ENCODE measurements around the gene FGD3. TPM values are rescaled to one million over a fixed set of nuclear protein-coding genes. Genes with fewer than 3 reads are reported as not detected.

Gene FGD3
- polyA plus RNA-seq, 1 donor (not counting 4 experiments of a cell fraction or from before 2014, with no cell fraction given) = 0.21 TPM

DNA sequence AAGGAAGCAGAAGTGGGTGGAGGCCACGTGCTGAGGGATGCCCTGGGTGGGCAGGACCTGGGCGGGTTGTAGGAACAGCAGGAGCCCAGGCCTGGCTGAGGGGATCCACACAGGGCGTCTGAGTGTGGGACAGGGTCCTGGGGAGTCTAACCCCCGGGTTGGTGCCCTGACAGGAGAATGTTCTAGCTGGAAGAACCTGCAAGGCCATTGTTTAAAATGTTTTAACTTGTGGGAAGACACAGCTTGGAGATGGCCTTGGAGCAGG lies 77.3 kb downstream of the FGD3 start:
- no peaks in the 10 kb centered on the region for H3K4me1 ChIP-seq (ENCODE audit: control insufficient read depth, extremely low read depth, insufficient read depth, low read length)
- H3K4me2 ChIP-seq (ENCODE audit: control insufficient read depth, extremely low read depth, insufficient read depth, low read depth, low read length) = no peak overlapping the region
- DNase-seq (ENCODE audit: low read depth, low spot score) (no peak), FAIRE-seq (no peak)
- H3K36me3 ChIP-seq (ENCODE audit: control insufficient read depth in 2 of 2, extremely low read depth in 1 of 2, insufficient read depth in 2 of 2, low read length in 2 of 2) = no peaks in the 10 kb centered on the region
- H3K9me3 ChIP-seq (ENCODE audit: control insufficient read depth, low read depth, low read length) = no peaks in the 10 kb centered on the region
- H3K9ac ChIP-seq (ENCODE audit: control insufficient read depth, extremely low read depth, insufficient read depth, low read length) = no peak overlapping the region
- H3K27me3 ChIP-seq (ENCODE audit: control insufficient read depth, extremely low read depth, insufficient read depth, low read length) = peaks cover 1% of the 10 kb centered on the region
- H3K9me1 ChIP-seq (ENCODE audit: control insufficient read depth, extremely low read depth, insufficient read depth, low read length) = no peaks in the 10 kb centered on the region
- dilution Hi-C loops (cut with MboI; ENCODE audit: extremely low pct_ligation_motif_present, low sequenced_read_pairs) = no loop called here
- no peak overlapping the region for H3K27ac ChIP-seq (ENCODE audit: control insufficient read depth, insufficient read depth, low read length)
- H2AFZ ChIP-seq (ENCODE audit: control insufficient read depth, low read length) = no peak overlapping the region
- H3K79me2 ChIP-seq (ENCODE audit: control insufficient read depth, insufficient read depth, low read length) = no peaks in the 10 kb centered on the region
- H4K20me1 ChIP-seq (ENCODE audit: control insufficient read depth, extremely low read depth, insufficient read depth, low read length) = no peaks in the 10 kb centered on the region
- H3K4me3 ChIP-seq (ENCODE audit: control insufficient read depth in 2 of 3, extremely low read depth in 1 of 3, insufficient read depth in 2 of 3, low read depth in 1 of 3, low read length in 3 of 3) = no peak overlapping the region
- no peak for TF ChIP-seq EZH2 (IDR thresholded peaks at IDR 0.05; ENCODE audit: low read length)
- TF ChIP-seq, protein P1, sequence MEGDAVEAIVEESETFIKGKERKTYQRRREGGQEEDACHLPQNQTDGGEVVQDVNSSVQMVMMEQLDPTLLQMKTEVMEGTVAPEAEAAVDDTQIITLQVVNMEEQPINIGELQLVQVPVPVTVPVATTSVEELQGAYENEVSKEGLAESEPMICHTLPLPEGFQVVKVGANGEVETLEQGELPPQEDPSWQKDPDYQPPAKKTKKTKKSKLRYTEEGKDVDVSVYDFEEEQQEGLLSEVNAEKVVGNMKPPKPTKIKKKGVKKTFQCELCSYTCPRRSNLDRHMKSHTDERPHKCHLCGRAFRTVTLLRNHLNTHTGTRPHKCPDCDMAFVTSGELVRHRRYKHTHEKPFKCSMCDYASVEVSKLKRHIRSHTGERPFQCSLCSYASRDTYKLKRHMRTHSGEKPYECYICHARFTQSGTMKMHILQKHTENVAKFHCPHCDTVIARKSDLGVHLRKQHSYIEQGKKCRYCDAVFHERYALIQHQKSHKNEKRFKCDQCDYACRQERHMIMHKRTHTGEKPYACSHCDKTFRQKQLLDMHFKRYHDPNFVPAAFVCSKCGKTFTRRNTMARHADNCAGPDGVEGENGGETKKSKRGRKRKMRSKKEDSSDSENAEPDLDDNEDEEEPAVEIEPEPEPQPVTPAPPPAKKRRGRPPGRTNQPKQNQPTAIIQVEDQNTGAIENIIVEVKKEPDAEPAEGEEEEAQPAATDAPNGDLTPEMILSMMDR (optimal IDR thresholded peaks at IDR 0.05 in 1 of 3, IDR thresholded peaks at IDR 0.05 in 1 of 3, conservative IDR thresholded peaks at IDR 0.05 in 1 of 3; ENCODE audit: extremely low read depth in 1 of 3, insufficient read depth in 2 of 3, low read length in 3 of 3) = no peak

DNA sequence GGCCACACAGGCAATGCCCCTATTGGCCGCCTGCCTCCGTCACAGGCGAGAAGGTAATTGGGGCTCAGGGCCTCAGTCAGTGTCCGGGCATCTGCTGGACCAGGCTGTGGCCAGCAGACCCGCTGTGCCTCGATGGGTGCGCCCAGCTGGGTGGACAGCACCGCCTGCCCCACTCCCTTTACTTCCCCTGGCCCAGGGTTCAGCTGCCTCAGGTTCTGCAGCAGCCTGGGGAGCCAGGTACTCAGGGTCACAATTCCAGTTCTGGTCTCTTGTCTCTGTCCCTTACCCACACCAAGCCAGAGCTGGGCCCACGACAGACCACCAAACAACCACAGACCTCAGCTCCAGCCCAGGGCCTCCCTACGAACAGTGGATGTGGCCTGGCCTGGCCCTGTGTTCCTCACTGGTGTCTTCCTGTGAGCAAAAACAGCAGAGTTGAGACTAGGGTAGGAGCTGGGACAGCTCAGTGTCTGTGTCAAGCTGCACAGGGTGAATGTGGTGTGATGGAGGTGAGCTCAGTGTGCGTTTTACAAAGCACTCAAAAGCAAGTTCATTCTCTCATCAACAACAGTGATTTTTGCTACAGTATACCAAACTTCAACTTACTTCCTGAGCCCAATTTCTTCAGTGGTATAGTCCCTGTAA lies 77.8 kb downstream of the FGD3 start:
- Histone ChIP-seq H3K9me3 (ENCODE audit: control insufficient read depth, low read depth, low read length) (no peaks in the 10 kb centered on the region), H3K4me3 (ENCODE audit: control insufficient read depth in 2 of 3, extremely low read depth in 1 of 3, insufficient read depth in 2 of 3, low read depth in 1 of 3, low read length in 3 of 3) (no peak overlapping the region), H3K27me3 (ENCODE audit: control insufficient read depth, extremely low read depth, insufficient read depth, low read length) (peaks cover 5% of the 10 kb centered on the region), H2AFZ (ENCODE audit: control insufficient read depth, low read length) (no peak overlapping the region), H3K4me1 (ENCODE audit: control insufficient read depth, extremely low read depth, insufficient read depth, low read length) (no peaks in the 10 kb centered on the region), H4K20me1 (ENCODE audit: control insufficient read depth, extremely low read depth, insufficient read depth, low read length) (no peaks in the 10 kb centered on the region), H3K9me1 (ENCODE audit: control insufficient read depth, extremely low read depth, insufficient read depth, low read length) (no peaks in the 10 kb centered on the region), H3K4me2 (ENCODE audit: control insufficient read depth, extremely low read depth, insufficient read depth, low read depth, low read length) (no peak overlapping the region), H3K36me3 (ENCODE audit: control insufficient read depth in 2 of 2, extremely low read depth in 1 of 2, insufficient read depth in 2 of 2, low read length in 2 of 2) (no peaks in the 10 kb centered on the region), H3K79me2 (ENCODE audit: control insufficient read depth, insufficient read depth, low read length) (no peaks in the 10 kb centered on the region), H3K27ac (ENCODE audit: control insufficient read depth, insufficient read depth, low read length) (no peak overlapping the region), H3K9ac (ENCODE audit: control insufficient read depth, extremely low read depth, insufficient read depth, low read length) (no peak overlapping the region)
- dilution Hi-C loops (cut with MboI; ENCODE audit: extremely low pct_ligation_motif_present, low sequenced_read_pairs) = no loop called here
- DNase-seq (ENCODE audit: low read depth, low spot score) (no peak), FAIRE-seq (no peak)
- no peak for TF ChIP-seq EZH2 (IDR thresholded peaks at IDR 0.05; ENCODE audit: low read length)
- TF ChIP-seq, protein P1 (optimal IDR thresholded peaks at IDR 0.05 in 1 of 3, IDR thresholded peaks at IDR 0.05 in 1 of 3, conservative IDR thresholded peaks at IDR 0.05 in 1 of 3; ENCODE audit: extremely low read depth in 1 of 3, insufficient read depth in 2 of 3, low read length in 3 of 3) = no peak

Measured in keratinocyte (primary cell).